OCI-LY3 (cell line): ENCODE data around the gene BACH1.

Experiments used
- H2AFZ ChIP-seq: fragments of 200-600, 300-600 bp; shearing (Covaris generic); 2 replicates; pipeline ENCODE4 v1.6.0; 2014; ENCODE audit warnings: antibody characterized with exemption, low read depth, low read length
- H3K27ac ChIP-seq: fragments of 200-600, 300-600 bp; sonication (generic); 2 replicates; pipeline ENCODE4 v1.5.1; 2014; ENCODE audit warnings: mild to moderate bottlenecking, low read length, moderate library complexity, mixed read lengths
- H3K27me3 ChIP-seq: fragments of 200-600, 300-600 bp; sonication (generic); 2 replicates; pipeline ENCODE4 v1.6.1; 2014; ENCODE audit warnings: low read depth, low read length, mixed read lengths
- H3K36me3 ChIP-seq: fragments of 200-600, 300-600 bp; sonication (generic); replicated peaks from 2 replicates; pipeline ENCODE3; 2014; ENCODE audit warnings: low read depth, low read length, mixed read lengths
- H3K4me1 ChIP-seq: fragments of 300-600, 200-600 bp; sonication (generic); 2 replicates; pipeline ENCODE4 v1.6.1; 2014; ENCODE audit warnings: low read length, mixed read lengths
- H3K4me2 ChIP-seq: fragments of 200-600, 300-600 bp; sonication (generic); 2 replicates; pipeline ENCODE4 v1.6.1; 2014; ENCODE audit warnings: low read length, mixed read lengths
- H3K4me3 ChIP-seq: fragments of 300-600, 200-600 bp; sonication (generic); 2 replicates; pipeline ENCODE4 v1.5.1; 2014; ENCODE audit warnings: antibody characterized with exemption, mild to moderate bottlenecking, low read length, moderate library complexity
- H3K79me2 ChIP-seq: fragments of 300-600, 200-600 bp; shearing (Covaris generic); 2 replicates; pipeline ENCODE4 v1.6.1; 2014; ENCODE audit warnings: mild to moderate bottlenecking, low read length, mixed read lengths
- H3K9ac ChIP-seq: fragments of 300-600, 200-600 bp; shearing (Covaris generic); 2 replicates; pipeline ENCODE4 v1.6.0; 2014; ENCODE audit warnings: mild to moderate bottlenecking, low read length, moderate library complexity
- H3K9me3 ChIP-seq: fragments of 200-600, 300-600 bp; shearing (Covaris generic); 2 replicates; pipeline ENCODE4 v1.6.1; 2014; ENCODE audit warnings: low read length, mixed read lengths; ENCODE audit not compliant: insufficient read depth
- H4K20me1 ChIP-seq: fragments of 200-600, 300-600 bp; sonication (generic); 2 replicates; pipeline ENCODE4 v1.6.1; 2016; ENCODE audit warnings: low read length, mixed read lengths; ENCODE audit not compliant: insufficient read depth
- EZH2phosphoT487 ChIP-seq: fragments of 200-600 bp; shearing (Covaris generic); IDR thresholded peaks from 2 replicates; pipeline ENCODE4 v1.6.1; 2018; ENCODE audit warnings: antibody characterized with exemption, mixed run types, low read depth
- TF ChIP-seq, protein P1 (sequence below): fragments of 200-600, 300-600 bp; sonication (generic); IDR thresholded peaks from 2 replicates; pipeline ENCODE4 v1.5.1; 2014; ENCODE audit warnings: antibody characterized with exemption, low read length, low read depth

The BACH1 gene

DNA sequence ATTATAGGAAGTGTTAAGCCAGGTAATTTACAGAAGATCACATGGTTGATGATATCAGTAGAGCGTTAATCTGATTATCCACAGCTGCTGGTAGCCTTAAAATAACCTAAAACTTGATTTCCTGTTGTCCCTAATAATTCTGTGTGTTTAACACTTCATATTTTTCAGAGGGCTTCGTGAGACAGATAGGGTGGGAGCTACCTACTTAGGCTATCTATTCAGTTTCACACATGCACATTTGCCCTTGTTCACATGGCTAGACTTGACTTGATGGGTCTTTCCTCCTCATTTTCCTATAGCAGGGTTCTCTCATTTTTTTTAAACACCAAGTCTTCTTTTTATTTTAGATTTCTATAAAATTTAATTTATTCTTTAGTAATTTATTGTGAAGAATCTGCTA is 11.0 kb downstream of the BACH1 start:
- no peaks in the 10 kb centered on the region for H3K27me3 ChIP-seq
- peaks cover 31% of the 10 kb centered on the region for H3K36me3 ChIP-seq
- H3K27ac ChIP-seq: no peak overlapping the region
- peaks cover 100% of the 10 kb centered on the region for H3K79me2 ChIP-seq
- H3K4me2 ChIP-seq: no peak overlapping the region
- TF ChIP-seq, protein P1, sequence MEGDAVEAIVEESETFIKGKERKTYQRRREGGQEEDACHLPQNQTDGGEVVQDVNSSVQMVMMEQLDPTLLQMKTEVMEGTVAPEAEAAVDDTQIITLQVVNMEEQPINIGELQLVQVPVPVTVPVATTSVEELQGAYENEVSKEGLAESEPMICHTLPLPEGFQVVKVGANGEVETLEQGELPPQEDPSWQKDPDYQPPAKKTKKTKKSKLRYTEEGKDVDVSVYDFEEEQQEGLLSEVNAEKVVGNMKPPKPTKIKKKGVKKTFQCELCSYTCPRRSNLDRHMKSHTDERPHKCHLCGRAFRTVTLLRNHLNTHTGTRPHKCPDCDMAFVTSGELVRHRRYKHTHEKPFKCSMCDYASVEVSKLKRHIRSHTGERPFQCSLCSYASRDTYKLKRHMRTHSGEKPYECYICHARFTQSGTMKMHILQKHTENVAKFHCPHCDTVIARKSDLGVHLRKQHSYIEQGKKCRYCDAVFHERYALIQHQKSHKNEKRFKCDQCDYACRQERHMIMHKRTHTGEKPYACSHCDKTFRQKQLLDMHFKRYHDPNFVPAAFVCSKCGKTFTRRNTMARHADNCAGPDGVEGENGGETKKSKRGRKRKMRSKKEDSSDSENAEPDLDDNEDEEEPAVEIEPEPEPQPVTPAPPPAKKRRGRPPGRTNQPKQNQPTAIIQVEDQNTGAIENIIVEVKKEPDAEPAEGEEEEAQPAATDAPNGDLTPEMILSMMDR: no peak
- no peak for TF ChIP-seq EZH2phosphoT487
- no peaks in the 10 kb centered on the region for H3K9me3 ChIP-seq
- H2AFZ ChIP-seq: no peak overlapping the region
- H3K4me3 ChIP-seq: no peak overlapping the region
- peaks cover 98% of the 10 kb centered on the region for H4K20me1 ChIP-seq
- H3K9ac ChIP-seq: no peak overlapping the region
- H3K4me1 ChIP-seq: peaks cover 18% of the 10 kb centered on the region

DNA sequence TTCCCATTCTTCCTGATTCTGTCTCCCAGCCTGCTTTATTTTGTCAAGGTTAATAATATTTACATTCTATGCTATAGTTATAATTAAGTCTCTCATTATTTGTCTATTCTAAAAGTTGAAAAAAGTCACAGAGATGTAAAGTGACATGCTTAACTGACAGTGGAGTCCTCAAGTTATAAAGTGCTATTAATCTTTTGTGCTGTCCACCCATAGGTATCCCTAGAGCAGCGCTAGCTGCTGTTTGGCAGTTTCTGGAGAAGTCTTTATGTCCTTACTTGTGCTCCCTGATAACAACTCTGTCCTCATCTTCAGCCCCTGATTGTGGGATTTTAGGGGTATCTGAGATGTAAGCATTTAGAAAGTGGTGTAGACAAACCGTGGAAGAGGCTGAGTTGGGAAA is 13.1 kb downstream of the BACH1 start:
- Histone ChIP-seq H3K9ac (no peak overlapping the region), H3K4me3 (no peak overlapping the region), H4K20me1 (peaks cover 99% of the 10 kb centered on the region), H3K27ac (no peak overlapping the region), H3K79me2 (peaks cover 100% of the 10 kb centered on the region), H3K4me1 (peaks cover 14% of the 10 kb centered on the region), H3K27me3 (no peaks in the 10 kb centered on the region), H3K4me2 (no peak overlapping the region), H3K9me3 (no peaks in the 10 kb centered on the region), H2AFZ (no peak overlapping the region), H3K36me3 (peaks cover 27% of the 10 kb centered on the region)
- TF ChIP-seq EZH2phosphoT487: no peak
- TF ChIP-seq, protein P1: no peak

DNA sequence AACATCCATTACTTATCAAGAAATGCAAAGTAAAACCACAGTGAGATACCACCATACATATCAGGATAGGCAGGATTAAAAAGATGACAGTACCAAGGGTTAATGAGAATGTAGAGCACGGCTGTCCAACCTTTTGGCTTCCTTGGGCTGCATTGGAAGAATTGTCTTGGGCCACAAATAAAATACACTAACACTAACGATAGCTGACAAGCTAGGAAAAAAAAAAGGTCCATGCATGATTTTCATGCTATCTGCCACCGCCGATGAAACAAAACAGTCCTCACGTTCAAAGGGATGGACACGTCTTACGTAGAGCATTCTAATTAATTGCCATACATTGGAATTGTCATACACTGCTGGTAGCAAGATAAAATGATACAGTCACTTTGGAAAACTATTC is 14.3 kb downstream of the BACH1 start:
- Histone ChIP-seq H3K4me3 (no peak overlapping the region), H3K4me1 (peaks cover 2% of the 10 kb centered on the region), H2AFZ (no peak overlapping the region), H3K27ac (no peak overlapping the region), H4K20me1 (peaks cover 99% of the 10 kb centered on the region), H3K79me2 (peaks cover 100% of the 10 kb centered on the region), H3K9me3 (no peaks in the 10 kb centered on the region), H3K27me3 (no peaks in the 10 kb centered on the region), H3K4me2 (no peak overlapping the region), H3K36me3 (peaks cover 25% of the 10 kb centered on the region), H3K9ac (no peak overlapping the region)
- TF ChIP-seq EZH2phosphoT487: no peak
- TF ChIP-seq, protein P1: no peak

DNA sequence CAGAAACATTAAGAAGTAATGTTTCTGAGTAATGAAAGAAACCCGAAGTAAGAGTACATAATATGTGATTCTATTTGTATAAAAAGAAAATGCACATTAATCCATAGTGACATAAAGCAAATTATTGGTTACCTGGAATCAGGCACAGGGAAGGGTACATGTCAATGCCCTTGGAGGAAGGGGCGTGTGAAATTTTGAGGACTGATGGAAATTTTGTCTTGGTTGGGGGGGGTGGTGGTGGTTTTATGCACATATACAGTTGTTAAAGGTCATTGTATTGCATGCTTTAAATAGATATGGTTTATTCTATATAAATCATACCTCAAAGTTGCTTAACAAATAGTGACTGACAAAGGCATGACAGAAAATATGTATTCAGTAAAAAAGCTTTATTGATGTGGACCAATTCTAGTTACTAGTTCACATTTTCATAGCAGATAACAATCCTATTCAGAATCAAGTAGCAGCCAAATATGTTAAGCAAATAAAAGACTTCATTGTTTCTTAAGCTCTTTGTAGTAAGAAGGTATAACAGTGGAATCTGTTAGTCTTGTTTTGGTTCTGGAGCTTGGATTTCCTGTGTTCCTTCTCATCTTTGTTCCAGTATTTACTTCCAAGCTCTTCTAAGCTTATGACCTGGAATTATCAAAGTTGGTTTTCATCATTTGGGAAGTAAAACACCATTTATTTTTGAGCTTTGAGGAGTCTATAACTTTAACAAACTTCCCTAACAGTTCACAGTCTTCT is 15.1 kb downstream of the BACH1 start:
- Histone ChIP-seq H3K27ac (no peak overlapping the region), H2AFZ (no peak overlapping the region), H3K9me3 (no peaks in the 10 kb centered on the region), H3K27me3 (no peaks in the 10 kb centered on the region), H3K79me2 (peaks cover 100% of the 10 kb centered on the region), H3K4me2 (no peak overlapping the region), H3K4me1 (no peaks in the 10 kb centered on the region), H3K4me3 (no peak overlapping the region), H4K20me1 (peaks cover 99% of the 10 kb centered on the region), H3K9ac (no peak overlapping the region), H3K36me3 (peaks cover 31% of the 10 kb centered on the region)
- TF ChIP-seq EZH2phosphoT487: no peak
- TF ChIP-seq, protein P1: no peak
